NCI-H1092 treated with DMSO at 0.1 percent for 48 hours (cell line): Measurements from ENCODE around the gene NCAPH2.
"Not testable (repeated sequence)": the region's sequence is repeated elsewhere in the genome, so short reads cannot be mapped to it uniquely, and the experiment has no call there.

Source experiments
- DNase-seq: peaks from one replicate; lab custom pipeline; 2025; lab: John Stamatoyannopoulos, UW

Gene NCAPH2

GRCh38 chr22:50530877-50531545 is 23.0 kb downstream of the NCAPH2 start:
- DNase-seq = no peak

GRCh38 chr22:50531546-50531961 is 23.5 kb downstream of the NCAPH2 start:
- no peak for DNase-seq

GRCh38 chr22:50531962-50532674 is 24.1 kb downstream of the NCAPH2 start:
- DNase-seq = no peak

- DNase-seq = no peak
These were observed 25.1 kb downstream of the NCAPH2 start for GRCh38 chr22:50532824-50533796.

- DNase-seq = not testable (repeated sequence)
These were observed 26.1 kb downstream of the NCAPH2 start for GRCh38 chr22:50533856-50534711.

- DNase-seq = no peak
These were observed 27.1 kb downstream of the NCAPH2 start for GRCh38 chr22:50535113-50535512.

GRCh38 chr22:50536226-50536625 is 28.2 kb downstream of the NCAPH2 start:
- DNase-seq = no peak

GRCh38 chr22:50537765-50538164 is 29.7 kb downstream of the NCAPH2 start:
- DNase-seq = no peak

GRCh38 chr22:50540381-50540780 is 32.4 kb downstream of the NCAPH2 start:
- no peak for DNase-seq

GRCh38 chr22:50541667-50542026 is 33.6 kb downstream of the NCAPH2 start:
- DNase-seq = not testable (repeated sequence)

GRCh38 chr22:50542416-50542927 is 34.4 kb downstream of the NCAPH2 start:
- no peak for DNase-seq

GRCh38 chr22:50544078-50544745 is 36.2 kb downstream of the NCAPH2 start:
- no peak for DNase-seq

GRCh38 chr22:50544746-50545253 is 36.8 kb downstream of the NCAPH2 start:
- no peak for DNase-seq

GRCh38 chr22:50545522-50546325 is 37.7 kb downstream of the NCAPH2 start, which contains the start of gene KLHDC7B:
Gene KLHDC7B (plus strand): TSS chr22:50545899. CDS start chr22:50546244, 345 bp downstream.
- DNase-seq = no peak

- no peak for DNase-seq
These were observed 38.6 kb downstream of the NCAPH2 start for GRCh38 chr22:50546326-50547262.

- DNase-seq = no peak
These were observed 39.4 kb downstream of the NCAPH2 start for GRCh38 chr22:50547263-50547985.

- DNase-seq = no peak
These were observed 40.3 kb downstream of the NCAPH2 start for GRCh38 chr22:50548040-50548920.
